ENCODE measurements around the gene GLTPD2.

GLTPD2 gene

DNA sequence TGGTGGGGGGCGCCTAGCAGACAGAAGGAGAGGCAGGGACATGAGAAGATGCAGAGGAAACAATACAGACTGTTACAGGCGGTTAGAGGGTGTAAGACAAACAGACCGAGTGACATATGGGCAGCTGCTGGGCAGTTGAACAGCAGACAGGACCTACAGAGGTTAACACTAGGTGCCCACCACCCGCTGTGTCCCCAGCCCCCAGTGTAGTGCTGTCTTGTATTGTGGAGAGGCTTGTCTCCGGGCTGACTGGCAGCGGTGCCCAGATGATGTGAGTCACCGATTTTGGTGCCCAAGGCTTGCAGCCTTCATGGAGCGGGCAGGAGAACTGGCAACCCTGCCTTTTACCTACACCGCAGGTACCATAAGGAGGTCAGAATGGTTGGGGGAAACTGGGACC lies 46.6 kb upstream of the GLTPD2 start:
- Mint-ChIP-seq H3K9me3 (no peaks in the 10 kb centered on the region), H3K27me3 (ENCODE audit: low read depth) (peaks cover 94% of the 10 kb centered on the region), H3K36me3 (ENCODE audit: low read depth) (no peaks in the 10 kb centered on the region), H3K4me1 (peaks cover 7% of the 10 kb centered on the region), H3K27ac (no peak overlapping the region), H3K4me3 (no peak overlapping the region)
- TF ChIP-seq, protein P1, sequence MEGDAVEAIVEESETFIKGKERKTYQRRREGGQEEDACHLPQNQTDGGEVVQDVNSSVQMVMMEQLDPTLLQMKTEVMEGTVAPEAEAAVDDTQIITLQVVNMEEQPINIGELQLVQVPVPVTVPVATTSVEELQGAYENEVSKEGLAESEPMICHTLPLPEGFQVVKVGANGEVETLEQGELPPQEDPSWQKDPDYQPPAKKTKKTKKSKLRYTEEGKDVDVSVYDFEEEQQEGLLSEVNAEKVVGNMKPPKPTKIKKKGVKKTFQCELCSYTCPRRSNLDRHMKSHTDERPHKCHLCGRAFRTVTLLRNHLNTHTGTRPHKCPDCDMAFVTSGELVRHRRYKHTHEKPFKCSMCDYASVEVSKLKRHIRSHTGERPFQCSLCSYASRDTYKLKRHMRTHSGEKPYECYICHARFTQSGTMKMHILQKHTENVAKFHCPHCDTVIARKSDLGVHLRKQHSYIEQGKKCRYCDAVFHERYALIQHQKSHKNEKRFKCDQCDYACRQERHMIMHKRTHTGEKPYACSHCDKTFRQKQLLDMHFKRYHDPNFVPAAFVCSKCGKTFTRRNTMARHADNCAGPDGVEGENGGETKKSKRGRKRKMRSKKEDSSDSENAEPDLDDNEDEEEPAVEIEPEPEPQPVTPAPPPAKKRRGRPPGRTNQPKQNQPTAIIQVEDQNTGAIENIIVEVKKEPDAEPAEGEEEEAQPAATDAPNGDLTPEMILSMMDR (IDR thresholded peaks at IDR 0.05; ENCODE audit: unreplicated experiment in 3 of 3): no peak

DNA sequence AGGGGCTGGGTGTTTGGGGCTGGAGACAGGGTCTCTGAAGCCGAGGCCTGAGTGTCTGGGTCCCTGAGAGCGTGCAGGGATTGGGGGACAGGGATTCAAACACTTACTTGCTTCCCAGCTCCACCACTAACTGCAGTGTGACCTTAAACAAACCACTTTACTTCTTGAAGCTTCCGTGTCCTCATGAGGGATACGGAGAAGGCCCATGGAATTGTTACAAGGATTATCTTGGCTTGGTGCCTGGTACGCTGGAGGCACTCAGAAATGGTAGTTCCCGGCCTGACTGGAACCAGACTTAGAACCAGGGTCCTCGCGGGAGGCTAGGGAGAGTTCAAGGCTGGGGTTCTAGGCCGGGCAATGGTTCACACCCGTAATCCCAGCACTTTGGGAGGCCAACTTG lies 46.1 kb upstream of the GLTPD2 start:
- TF ChIP-seq, protein P1 (IDR thresholded peaks at IDR 0.05; ENCODE audit: unreplicated experiment in 3 of 3): no peak

DNA sequence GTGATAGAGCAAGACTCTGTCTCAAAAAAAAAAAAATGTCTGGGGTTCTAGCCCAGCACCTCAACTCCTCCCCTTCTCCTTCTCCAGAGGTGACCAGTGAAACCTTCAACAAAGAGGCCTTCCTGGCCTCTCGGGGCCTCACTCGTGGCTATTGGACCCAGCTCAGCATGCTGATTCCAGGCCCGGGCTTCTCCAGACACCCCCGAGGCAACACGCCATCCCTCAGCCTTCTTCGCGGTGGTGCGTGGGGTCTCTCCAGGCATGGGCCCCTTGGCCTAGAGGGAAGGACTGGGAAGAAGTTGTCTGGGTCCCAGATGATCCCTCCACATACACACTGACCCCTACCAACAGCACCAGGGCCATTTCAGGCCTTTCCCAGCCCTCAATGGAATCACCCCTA lies 45.5 kb upstream of the GLTPD2 start:
- Mint-ChIP-seq H3K27me3 (ENCODE audit: low read depth) (peaks cover 95% of the 10 kb centered on the region), H3K27ac (no peak overlapping the region), H3K4me3 (no peak overlapping the region), H3K4me1 (peaks cover 6% of the 10 kb centered on the region), H3K9me3 (no peaks in the 10 kb centered on the region), H3K36me3 (ENCODE audit: low read depth) (no peaks in the 10 kb centered on the region)
- TF ChIP-seq, protein P1 (IDR thresholded peaks at IDR 0.05; ENCODE audit: unreplicated experiment in 3 of 3): no peak

More for the DNA sequence above, 46.1 kb upstream of the GLTPD2 start:
- H3K27me3 Mint-ChIP-seq (ENCODE audit: low read depth): peaks cover 94% of the 10 kb centered on the region
- H3K4me3 Mint-ChIP-seq: peak overlapping the region in 1 of 3 experiments; percentile 21
- H3K4me1 Mint-ChIP-seq: peaks cover 7% of the 10 kb centered on the region
- no peaks in the 10 kb centered on the region for H3K36me3 Mint-ChIP-seq (ENCODE audit: low read depth)
- H3K27ac Mint-ChIP-seq: no peak overlapping the region
- H3K9me3 Mint-ChIP-seq: no peaks in the 10 kb centered on the region

DNA sequence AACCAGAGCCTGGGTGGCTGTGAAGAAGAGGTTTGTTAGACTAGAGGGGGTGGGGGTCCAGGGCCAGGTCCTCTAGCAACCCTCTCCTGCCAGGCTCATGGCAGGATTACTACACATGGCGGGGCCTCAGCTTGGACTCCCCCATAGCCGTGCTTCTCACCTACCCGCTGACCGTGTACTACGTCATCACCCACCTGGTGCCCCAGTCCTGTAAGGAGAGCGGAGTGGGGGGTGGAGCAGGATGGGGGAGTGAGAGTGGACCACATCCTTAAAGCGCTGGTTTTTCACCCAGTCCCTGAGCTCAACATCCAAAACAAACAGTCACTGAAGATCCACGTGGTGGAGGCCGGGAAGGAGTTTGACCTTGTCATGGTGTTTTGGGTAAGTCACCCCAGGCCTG lies 44.9 kb upstream of the GLTPD2 start:
- Mint-ChIP-seq H3K27me3 (ENCODE audit: low read depth) (peaks cover 95% of the 10 kb centered on the region), H3K9me3 (no peaks in the 10 kb centered on the region), H3K4me3 (no peak overlapping the region), H3K36me3 (ENCODE audit: low read depth) (no peaks in the 10 kb centered on the region), H3K27ac (no peak overlapping the region), H3K4me1 (no peaks in the 10 kb centered on the region)
- TF ChIP-seq, protein P1 (IDR thresholded peaks at IDR 0.05; ENCODE audit: unreplicated experiment in 3 of 3): no peak

DNA sequence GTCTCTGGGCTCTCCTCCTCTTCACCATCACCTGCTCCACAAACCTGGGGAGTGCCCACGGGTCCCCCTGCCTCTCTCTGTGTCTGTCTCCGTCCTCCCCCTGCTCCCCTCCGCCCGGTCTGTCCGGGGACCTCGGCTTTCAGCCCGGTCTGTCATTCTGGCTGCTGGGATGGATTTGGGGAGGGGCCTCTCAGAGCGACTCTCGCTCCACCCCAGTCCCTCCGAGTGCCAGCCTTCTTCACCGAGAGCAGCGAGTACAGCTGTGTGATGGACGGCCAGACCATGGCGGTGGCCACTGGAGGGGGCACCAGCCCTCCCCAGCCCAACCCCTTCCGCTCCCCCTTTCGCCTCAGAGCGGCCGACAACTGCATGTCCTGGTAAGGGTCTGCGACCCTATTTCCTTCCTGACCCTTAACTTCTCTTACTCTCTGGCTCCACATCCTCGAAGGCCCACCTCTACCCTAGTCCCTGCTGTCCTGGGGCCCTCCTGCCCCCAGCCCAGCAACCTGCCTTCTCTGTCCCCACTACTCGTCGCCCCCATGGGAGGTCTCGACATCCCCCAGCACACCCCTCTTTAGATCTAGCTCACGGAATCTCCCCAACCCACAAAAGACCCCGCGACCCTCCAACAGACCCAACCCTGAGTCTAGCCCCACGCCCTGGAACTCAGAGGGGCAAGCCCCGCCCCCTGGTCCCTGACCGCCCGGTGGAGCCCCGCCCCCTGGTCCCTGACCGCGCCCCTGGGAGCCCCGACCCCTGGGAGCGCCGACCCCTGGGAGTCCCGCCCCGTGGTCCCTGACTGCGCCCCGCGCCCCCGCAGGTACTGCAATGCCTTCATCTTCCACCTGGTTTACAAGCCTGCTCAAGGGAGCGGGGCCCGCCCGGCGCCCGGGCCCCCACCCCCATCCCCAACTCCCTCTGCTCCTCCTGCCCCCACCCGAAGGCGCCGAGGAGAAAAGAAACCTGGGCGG lies 43.5 kb upstream of the GLTPD2 start:
- Mint-ChIP-seq H3K27ac (no peak overlapping the region), H3K9me3 (no peaks in the 10 kb centered on the region), H3K4me1 (no peaks in the 10 kb centered on the region), H3K27me3 (ENCODE audit: low read depth) (peaks cover 96% of the 10 kb centered on the region), H3K4me3 (peak overlapping the region; percentile 30 to 73 (median 57)), H3K36me3 (ENCODE audit: low read depth) (no peaks in the 10 kb centered on the region)
- TF ChIP-seq, protein P1 (IDR thresholded peaks at IDR 0.05; ENCODE audit: unreplicated experiment in 3 of 3): no peak
